Ecto neural progenitor cell (in vitro differentiated cells): ENCODE results near the gene GLIPR1L2.

Source experiments
- DNase-seq: peaks from one replicate; pipeline ENCODE4 v3.0.0-alpha.2; 2018; ENCODE audit warnings: low spot score

The GLIPR1L2 gene

GRCh38 chr12:75478116-75478794 is 87.4 kb downstream of the GLIPR1L2 start:
- DNase-seq: no peak

GRCh38 chr12:75479963-75480461 is 89.1 kb downstream of the GLIPR1L2 start:
- no peak for DNase-seq

GRCh38 chr12:75480469-75480949 is 89.6 kb downstream of the GLIPR1L2 start, which contains the start of gene GLIPR1:
Gene GLIPR1, plus strand, starts transcription at chr12:75480755. Its CDS starts 126 bp downstream, at chr12:75480881.
- no peak for DNase-seq

GRCh38 chr12:75481013-75481705 is 90.3 kb downstream of the GLIPR1L2 start:
- no peak for DNase-seq

GRCh38 chr12:75481774-75482173 is 90.9 kb downstream of the GLIPR1L2 start:
- DNase-seq: no peak
